ENCODE results near the gene RBM5. TPM values are rescaled to one million over a fixed set of nuclear protein-coding genes. Genes with fewer than 3 reads are reported as not detected.
A peak's percentile ranks its signal among the peaks of the same experiment; 100 is the strongest.
"Not testable (repeated sequence)": the region's sequence is repeated elsewhere in the genome, so short reads cannot be mapped to it uniquely, and the experiment has no call there.

RBM5 gene
- total RNA-seq, 1 donor from 2014 or later = 213 TPM

- Mint-ChIP-seq H3K9me3 (ENCODE audit: unreplicated experiment) (no peaks in the 10 kb centered on the region), H3K36me3 (ENCODE audit: unreplicated experiment) (peaks cover 58% of the 10 kb centered on the region), H3K27ac (ENCODE audit: unreplicated experiment) (peak overlapping the region; percentile 89), H3K4me1 (ENCODE audit: unreplicated experiment) (peaks cover 19% of the 10 kb centered on the region), H3K27me3 (ENCODE audit: unreplicated experiment) (no peaks in the 10 kb centered on the region), H3K4me3 (ENCODE audit: unreplicated experiment) (no peak overlapping the region)
- no peak for TF ChIP-seq CTCF (IDR thresholded peaks at IDR 0.05)
- no peak for DNase-seq (ENCODE audit: extremely low spot score, unreplicated experiment)
Observed at GRCh38 chr3:50068134-50068533, 20.6 kb upstream of the RBM5 start.

- DNase-seq (ENCODE audit: extremely low spot score, unreplicated experiment) = no peak
- no peak for TF ChIP-seq CTCF (IDR thresholded peaks at IDR 0.05)
- peak overlapping the region; percentile 9 for H3K27ac Mint-ChIP-seq (ENCODE audit: unreplicated experiment)
Observed at GRCh38 chr3:50078091-50078490, 10.6 kb upstream of the RBM5 start.

GRCh38 chr3:50078622-50079021, 10.1 kb upstream of the RBM5 start:
- Mint-ChIP-seq H3K9me3 (ENCODE audit: unreplicated experiment) (no peaks in the 10 kb centered on the region), H3K27ac (ENCODE audit: unreplicated experiment) (no peak overlapping the region), H3K36me3 (ENCODE audit: unreplicated experiment) (peaks cover 34% of the 10 kb centered on the region), H3K4me3 (ENCODE audit: unreplicated experiment) (no peak overlapping the region), H3K27me3 (ENCODE audit: unreplicated experiment) (no peaks in the 10 kb centered on the region), H3K4me1 (ENCODE audit: unreplicated experiment) (no peaks in the 10 kb centered on the region)
- DNase-seq (ENCODE audit: extremely low spot score, unreplicated experiment) = no peak
- TF ChIP-seq CTCF (IDR thresholded peaks at IDR 0.05) = no peak

More at GRCh38 chr3:50078091-50078490, 10.6 kb upstream of the RBM5 start:
- Mint-ChIP-seq H3K36me3 (ENCODE audit: unreplicated experiment) (peaks cover 39% of the 10 kb centered on the region), H3K9me3 (ENCODE audit: unreplicated experiment) (no peaks in the 10 kb centered on the region), H3K4me3 (ENCODE audit: unreplicated experiment) (no peak overlapping the region), H3K27me3 (ENCODE audit: unreplicated experiment) (no peaks in the 10 kb centered on the region), H3K4me1 (ENCODE audit: unreplicated experiment) (no peaks in the 10 kb centered on the region)

- not testable (repeated sequence) for H3K4me3 Mint-ChIP-seq (ENCODE audit: unreplicated experiment); H3K36me3 Mint-ChIP-seq (ENCODE audit: unreplicated experiment); DNase-seq (ENCODE audit: extremely low spot score, unreplicated experiment); H3K4me1 Mint-ChIP-seq (ENCODE audit: unreplicated experiment); H3K27me3 Mint-ChIP-seq (ENCODE audit: unreplicated experiment); H3K9me3 Mint-ChIP-seq (ENCODE audit: unreplicated experiment); H3K27ac Mint-ChIP-seq (ENCODE audit: unreplicated experiment)
Observed at GRCh38 chr3:50084951-50085350, 3.8 kb upstream of the RBM5 start.

- peaks cover 29% of the 10 kb centered on the region for H3K36me3 Mint-ChIP-seq (ENCODE audit: unreplicated experiment)
- H3K4me3 Mint-ChIP-seq (ENCODE audit: unreplicated experiment) = peak overlapping the region; percentile 98
- H3K27ac Mint-ChIP-seq (ENCODE audit: unreplicated experiment) = peak overlapping the region; percentile 99
- H3K4me1 Mint-ChIP-seq (ENCODE audit: unreplicated experiment) = peaks cover 23% of the 10 kb centered on the region
- H3K9me3 Mint-ChIP-seq (ENCODE audit: unreplicated experiment) = no peaks in the 10 kb centered on the region
- no peak for DNase-seq (ENCODE audit: extremely low spot score, unreplicated experiment)
- TF ChIP-seq CTCF (IDR thresholded peaks at IDR 0.05) = no peak
- H3K27me3 Mint-ChIP-seq (ENCODE audit: unreplicated experiment) = no peaks in the 10 kb centered on the region
Observed at GRCh38 chr3:50089609-50089945, 858 bp downstream of the RBM5 start.

GRCh38 chr3:50090984-50091383, 2.3 kb downstream of the RBM5 start:
- Mint-ChIP-seq H3K4me1 (ENCODE audit: unreplicated experiment) (peaks cover 23% of the 10 kb centered on the region), H3K36me3 (ENCODE audit: unreplicated experiment) (peaks cover 40% of the 10 kb centered on the region), H3K27me3 (ENCODE audit: unreplicated experiment) (no peaks in the 10 kb centered on the region), H3K4me3 (ENCODE audit: unreplicated experiment) (peak overlapping the region; percentile 98), H3K27ac (ENCODE audit: unreplicated experiment) (no peak overlapping the region), H3K9me3 (ENCODE audit: unreplicated experiment) (no peaks in the 10 kb centered on the region)
- TF ChIP-seq CTCF (IDR thresholded peaks at IDR 0.05) = no peak
- DNase-seq (ENCODE audit: extremely low spot score, unreplicated experiment) = no peak
